ENCODE measurements around the gene RIC3.

DNA sequence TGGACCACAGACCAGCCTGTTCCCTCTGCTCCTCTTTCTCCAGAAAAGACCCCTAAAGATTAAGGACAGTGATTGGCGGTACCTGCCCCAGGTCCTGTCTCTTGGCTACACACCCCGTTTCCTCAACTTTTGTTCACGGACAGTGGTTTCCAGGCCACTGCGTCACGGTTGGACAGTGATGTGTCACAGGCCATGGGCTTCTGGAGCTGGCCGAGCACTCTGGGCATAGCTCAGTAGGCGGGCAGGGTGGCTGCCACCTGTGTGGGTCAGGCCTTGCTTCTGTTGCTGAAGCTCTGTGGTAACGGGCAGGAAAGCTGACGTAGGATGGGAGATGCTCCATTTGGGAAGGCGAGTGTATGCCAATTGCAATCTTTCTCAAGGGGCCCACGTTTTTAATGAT lies 74.2 kb downstream of the RIC3 start:
- no peak for TF ChIP-seq POLR2AphosphoS5 (IDR thresholded peaks at IDR 0.05; ENCODE audit: insufficient read depth in 1 of 2, low read depth in 1 of 2)
- TF ChIP-seq CTCF (IDR thresholded peaks at IDR 0.05): no peak
- TF ChIP-seq POLR2A (IDR thresholded peaks at IDR 0.05): no peak
